COLO829 (cell line): Measurements from ENCODE around the gene EXD2.
"Not testable (repeated sequence)": the region's sequence is repeated elsewhere in the genome, so short reads cannot be mapped to it uniquely, and the experiment has no call there.

Source experiments
- DNase-seq: peaks from one replicate; pipeline ENCODE4 v3.0.0; 2012; ENCODE audit warnings: low spot score

EXD2 gene

GRCh38 chr14:69281450-69282169 is 90.3 kb downstream of the EXD2 start:
- DNase-seq = no peak

- DNase-seq = no peak
Measured at GRCh38 chr14:69282448-69282847, 91.2 kb downstream of the EXD2 start.

- DNase-seq = no peak
Measured at GRCh38 chr14:69284170-69284569, 92.9 kb downstream of the EXD2 start.

- DNase-seq = no peak
Measured at GRCh38 chr14:69285661-69286255, 94.5 kb downstream of the EXD2 start.

GRCh38 chr14:69287098-69288010 is 96.1 kb downstream of the EXD2 start:
- DNase-seq = no peak

GRCh38 chr14:69288011-69288771 is 96.9 kb downstream of the EXD2 start:
- DNase-seq = no peak

GRCh38 chr14:69288956-69289705 is 97.8 kb downstream of the EXD2 start:
- no peak for DNase-seq

GRCh38 chr14:69289811-69290520 is 98.7 kb downstream of the EXD2 start:
- no peak for DNase-seq

GRCh38 chr14:69290881-69291280 is 99.6 kb downstream of the EXD2 start:
- DNase-seq = not testable (repeated sequence)

GRCh38 chr14:69291396-69291795 is 100.1 kb downstream of the EXD2 start:
- DNase-seq = no peak

- no peak for DNase-seq
Measured at GRCh38 chr14:69291891-69292561, 100.7 kb downstream of the EXD2 start.
